ENCODE results near the gene YARS1.

GRCh38 chr1:32771561-32772280 lies 45.4 kb downstream of the YARS1 start:
- TF ChIP-seq CTCF (IDR thresholded peaks at IDR 0.05) (no peak), POLR2A (IDR thresholded peaks at IDR 0.05) (no peak)
